GM18519 (cell line): ENCODE results near the gene CAMTA1.

Experiments used
- ATAC-seq: cut with Tn5 transposase; IDR thresholded peaks from one replicate; pipeline ENCODE4 v1.9.1; 2021; ENCODE audit warnings: mild to moderate bottlenecking, moderate library complexity; ENCODE audit not compliant: unreplicated experiment, low FRiP score

The CAMTA1 gene

DNA sequence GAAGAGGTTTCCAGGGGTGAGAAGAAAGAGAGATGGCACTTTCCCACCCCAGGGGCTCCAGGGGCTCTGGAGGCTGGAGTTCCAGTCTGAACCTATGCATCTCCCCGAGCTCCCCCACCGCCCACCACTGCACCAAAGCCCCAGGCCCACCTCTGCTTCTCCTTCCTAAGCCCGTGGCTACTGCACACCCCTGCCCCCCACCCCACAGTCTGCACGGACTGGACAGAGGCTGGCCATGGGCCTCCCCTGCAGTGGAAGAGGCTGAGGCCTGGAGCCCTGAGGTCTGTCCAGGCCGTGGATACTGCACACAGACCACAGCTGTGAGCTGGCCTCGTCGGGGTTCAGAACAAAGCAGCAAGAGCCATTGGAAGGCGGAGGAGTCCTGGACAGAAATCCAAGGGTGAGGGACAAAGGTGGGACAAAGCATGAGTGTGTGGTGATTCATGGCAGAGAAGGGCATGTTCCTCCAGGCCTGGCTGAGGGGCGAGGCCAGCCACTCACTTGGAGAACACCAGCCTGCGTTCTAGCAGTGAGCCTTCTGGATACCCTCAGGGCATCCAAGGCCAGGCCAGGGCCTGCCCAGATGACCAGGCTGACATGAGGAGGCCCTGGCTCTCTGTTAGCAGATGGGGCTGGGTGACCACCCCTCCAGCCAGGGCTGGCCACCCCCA, 741.1 kb downstream of the CAMTA1 start:
- no peak for ATAC-seq

DNA sequence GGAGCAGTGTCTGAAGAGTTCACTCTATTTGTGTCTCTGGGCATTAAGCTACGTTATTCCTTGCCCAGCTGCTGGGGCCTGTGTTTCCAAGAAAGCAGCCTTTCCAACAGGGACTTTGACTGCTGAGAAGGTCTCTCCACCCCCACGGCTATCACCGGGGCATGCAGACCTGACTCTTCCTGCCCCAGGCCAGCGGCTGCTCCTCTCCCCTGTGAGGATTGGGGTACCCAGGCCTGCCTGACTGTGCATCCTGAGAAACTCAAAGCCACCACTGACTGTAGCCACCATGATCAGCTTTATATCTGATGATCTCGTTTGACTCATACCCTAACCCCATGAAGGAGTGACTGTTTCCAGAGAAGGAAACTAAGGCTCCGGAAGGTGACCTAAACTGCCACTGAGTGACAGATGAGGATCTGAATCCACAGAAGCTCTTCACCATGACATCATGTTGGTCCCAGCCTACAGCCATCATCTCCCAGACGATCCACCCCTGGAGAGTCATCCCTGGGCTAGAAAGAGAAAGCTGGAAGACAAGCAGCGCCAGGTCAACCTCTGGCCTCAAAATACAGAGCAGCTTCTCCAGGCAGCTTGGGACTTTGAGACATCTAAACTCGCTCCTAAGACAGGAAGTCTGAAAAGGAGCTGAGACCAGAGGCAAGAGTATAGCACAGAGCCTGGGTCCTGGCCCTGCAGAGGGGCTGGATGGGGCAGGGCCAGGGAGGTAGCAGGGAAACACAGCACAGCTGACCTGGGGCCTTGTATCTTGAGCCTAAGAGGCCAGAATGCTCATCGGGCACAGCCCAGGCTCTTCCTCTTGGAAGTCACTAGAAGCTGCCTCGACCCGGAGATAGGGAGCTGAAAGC, 741.8 kb downstream of the CAMTA1 start:
- no peak for ATAC-seq

DNA sequence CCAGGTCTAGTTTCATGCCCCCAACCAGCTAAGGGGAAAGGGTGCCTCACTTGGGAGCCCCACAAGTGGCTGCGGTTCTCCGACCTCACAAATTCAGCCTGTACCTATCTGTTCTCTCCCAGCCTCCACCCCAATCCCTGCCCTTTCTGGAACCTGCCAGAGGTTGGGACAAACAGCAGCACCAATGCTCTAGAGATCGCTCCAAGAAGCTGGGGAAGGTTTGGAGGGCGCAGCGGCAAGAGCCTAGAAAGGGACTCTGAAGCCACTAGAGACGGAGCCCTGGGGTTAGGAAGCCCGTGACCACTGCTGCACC, 742.4 kb downstream of the CAMTA1 start:
- ATAC-seq = no peak

DNA sequence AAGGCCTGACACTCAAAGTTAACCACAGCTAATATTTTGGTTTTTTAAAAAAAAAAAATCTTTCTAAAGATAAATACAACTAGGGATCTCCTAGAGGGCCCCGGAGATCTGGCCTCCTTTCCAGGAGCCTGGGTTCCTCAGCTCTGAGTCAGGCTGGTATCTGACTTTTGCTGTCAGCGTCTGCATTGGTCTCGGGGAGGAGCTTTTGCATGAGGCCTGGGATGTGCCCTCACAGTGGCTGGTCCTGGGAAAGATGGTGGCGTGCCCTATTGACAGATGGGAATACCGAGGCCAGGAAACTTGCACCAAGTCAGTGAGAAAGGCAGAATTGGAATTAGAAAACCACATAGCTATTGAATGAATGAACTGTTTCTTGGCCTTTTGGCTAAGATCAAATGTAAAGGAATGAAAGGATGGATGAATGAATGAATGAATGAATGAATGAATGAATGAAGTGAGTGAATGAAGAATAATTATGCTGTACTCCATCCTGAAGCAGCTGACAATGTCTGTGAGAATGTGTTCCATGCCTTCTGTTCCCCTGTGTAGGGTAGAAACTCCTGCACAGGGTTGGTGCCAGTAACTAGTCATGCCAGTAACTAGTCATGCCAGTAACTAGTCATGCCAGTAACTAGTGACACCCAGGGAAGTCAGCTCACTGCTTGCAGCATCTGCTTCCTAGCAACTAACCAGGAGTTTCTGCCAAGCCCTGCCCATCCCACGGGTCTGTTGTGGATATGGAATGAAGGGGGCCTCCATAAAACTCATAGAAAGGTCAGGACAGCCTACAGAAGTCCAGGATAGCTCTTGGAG, 743.3 kb downstream of the CAMTA1 start:
- no peak for ATAC-seq

DNA sequence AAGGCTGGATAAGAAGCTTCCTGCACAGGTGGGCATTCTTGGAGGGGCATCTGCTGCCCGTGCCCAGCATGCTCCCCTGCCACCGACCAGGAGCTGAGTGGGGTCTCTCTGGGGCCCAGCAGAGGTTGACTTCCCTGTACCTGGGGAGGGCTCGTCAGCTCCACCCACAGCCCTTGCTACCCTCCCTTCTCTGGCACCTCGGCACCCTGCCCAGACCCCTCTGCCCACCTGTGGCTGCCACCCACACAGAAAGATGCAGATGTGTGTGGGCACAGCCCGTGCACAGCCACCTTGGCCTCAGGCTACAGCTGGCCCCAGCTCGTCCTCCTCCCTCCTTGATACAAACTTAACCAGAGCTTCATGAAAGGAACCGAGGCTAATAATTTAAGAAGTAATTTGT, 744.7 kb downstream of the CAMTA1 start:
- ATAC-seq = no peak

DNA sequence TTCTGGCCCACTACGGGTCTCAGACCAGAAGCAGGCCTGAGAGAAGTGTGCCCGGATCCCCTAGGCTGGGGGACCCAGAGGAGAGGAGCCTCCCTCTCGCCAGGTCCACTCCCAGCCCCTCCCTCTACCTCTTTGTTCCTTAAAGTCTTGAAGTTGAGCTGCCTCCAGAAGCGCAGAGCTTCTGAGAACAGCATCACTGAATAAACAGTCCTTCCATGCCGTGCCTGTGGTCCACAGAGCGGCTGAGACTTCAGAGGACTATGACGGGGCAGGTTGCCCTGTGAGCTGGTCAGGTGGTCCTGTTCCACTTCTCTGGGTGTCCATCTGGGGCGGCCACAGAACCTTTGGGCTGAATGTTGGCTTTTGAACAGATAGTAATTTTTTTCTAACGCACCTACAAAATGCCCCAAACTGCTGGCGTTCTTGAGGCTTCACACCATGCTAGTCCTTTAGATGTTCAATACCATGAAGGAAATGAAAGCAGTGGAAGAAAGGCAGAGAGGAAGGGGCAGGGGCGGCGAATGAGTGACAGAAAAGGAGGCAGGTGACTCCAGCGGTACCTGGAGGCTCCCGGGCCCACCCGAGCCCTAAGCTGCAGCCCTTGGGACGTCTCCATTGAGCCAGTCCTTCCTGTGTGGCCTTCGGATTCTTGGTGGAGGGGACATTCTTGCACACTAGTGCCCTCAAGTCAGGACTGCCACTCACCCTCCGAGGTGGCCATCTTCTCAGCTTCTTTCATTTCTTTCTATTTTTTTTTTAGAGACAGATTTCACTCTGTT, 746.5 kb downstream of the CAMTA1 start:
- ATAC-seq = no peak

DNA sequence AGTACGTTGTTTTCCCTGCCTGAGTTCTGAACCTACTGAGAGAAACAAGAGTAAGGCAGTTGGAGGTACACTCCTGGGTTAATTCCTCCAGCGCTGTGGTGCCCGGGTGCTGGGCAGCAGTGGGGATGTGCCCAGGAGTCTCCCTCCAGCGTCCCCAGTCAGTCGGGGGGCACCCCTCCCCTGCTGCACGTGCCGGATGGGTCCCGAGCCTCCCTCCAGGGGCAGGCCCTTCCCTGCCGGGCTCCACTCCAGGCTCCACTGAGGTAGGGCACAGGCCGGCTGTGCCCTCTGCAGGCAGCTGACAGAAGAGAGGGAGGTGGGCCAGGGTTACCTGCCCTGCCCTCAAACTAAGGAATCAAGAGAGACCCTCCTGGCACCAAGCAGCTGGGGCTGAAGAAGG, 747.8 kb downstream of the CAMTA1 start:
- ATAC-seq = no peak

DNA sequence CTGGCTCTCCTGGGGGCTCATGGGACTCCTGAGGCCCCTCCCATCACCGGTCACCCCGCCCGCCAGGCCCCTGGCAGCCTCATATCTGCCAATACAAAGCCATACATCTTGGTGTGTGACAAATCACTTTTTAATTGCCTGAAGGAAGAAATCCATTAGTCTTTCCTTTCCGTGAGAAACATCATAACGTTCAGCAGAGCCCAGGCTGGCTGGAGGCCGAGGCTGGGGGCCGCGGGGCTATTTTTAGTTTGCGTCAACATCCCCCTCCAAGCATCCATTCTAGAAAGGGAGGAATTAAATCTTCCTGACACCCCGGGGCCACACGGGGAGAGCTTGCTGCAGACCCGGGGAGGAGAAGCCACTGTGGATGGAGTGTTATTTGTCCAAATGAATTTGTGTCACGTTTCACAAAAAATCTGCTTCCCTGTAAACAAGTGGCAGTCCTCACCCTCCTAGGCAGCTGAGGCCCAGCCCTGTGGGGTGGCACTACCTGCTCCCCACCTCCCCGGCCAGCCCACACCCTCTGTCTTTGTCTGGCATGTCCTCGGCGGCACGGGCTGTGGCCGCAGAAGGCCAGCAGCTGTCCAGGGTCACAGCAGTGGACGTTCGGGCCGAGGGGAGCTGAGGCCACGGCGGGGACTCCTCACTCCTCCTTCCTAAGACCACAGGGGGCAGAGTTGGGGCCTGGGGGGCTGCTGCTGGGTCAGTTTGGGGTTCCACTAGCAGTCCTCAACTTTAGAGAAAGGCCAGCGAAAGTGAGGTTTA, 749.0 kb downstream of the CAMTA1 start:
- ATAC-seq = no peak

DNA sequence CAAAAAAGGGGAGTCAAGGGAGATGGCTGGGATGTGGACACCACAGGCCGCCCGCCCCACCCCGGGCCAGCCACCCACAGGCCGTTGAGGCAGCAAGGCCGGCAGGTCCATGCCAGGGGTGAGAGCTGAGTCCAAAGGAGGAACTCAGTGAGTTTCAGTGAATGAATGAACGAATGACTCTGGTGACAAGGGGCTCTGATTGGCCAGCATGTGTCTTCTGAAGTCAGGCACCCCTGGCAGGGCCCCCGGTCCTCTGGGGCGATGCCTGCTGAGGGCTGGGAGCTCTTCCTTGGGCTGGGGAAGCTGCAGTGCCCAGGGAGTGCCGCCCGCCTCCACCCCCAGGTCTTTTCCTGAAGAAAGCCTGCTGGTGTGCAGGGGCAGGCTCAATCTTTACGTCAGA, 749.8 kb downstream of the CAMTA1 start:
- no peak for ATAC-seq

DNA sequence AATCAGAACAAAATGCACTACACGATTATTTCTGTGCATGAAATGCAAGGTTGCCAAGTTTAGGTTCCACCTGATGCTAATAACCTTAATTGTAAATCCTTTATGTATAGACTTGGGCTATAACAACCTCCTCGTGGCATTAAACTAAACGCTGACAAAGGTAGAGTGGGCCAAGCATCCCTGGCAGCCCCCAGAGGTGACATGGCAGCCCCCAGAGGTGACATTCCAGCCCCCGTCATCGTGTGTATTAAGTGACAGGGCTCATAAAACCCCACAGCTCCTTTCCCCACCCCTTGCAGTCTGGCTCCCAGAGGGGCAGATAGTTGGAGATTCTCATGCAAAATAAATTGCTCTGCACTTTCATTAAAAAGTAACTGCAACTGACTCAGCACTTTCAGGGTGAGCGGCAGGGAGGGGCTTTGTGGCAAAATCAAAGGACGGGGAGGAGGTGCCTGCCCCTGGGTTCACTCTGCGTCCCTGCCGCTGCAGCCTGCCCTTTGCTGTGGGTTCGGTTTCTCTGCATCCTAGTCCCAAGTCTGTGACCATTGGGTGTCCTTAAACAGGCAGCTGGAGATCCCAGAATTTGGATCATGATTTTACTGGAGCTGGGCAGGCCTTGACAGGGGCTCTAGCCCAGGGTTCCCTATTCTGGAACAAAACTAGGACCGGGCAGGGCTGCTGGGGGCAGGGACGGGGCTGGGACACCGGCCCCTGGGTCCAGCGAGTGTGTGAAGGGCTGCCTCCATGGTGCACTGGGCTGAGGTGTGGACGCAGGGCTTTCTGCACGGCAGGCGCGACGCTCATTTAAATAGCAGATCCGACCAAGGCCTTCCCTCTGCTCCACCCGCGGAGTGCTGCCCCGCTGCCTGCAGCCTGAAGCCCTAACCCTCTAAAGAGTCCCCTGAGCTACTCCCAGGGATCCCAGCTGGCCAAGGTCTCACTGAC, 751.0 kb downstream of the CAMTA1 start:
- no peak for ATAC-seq

DNA sequence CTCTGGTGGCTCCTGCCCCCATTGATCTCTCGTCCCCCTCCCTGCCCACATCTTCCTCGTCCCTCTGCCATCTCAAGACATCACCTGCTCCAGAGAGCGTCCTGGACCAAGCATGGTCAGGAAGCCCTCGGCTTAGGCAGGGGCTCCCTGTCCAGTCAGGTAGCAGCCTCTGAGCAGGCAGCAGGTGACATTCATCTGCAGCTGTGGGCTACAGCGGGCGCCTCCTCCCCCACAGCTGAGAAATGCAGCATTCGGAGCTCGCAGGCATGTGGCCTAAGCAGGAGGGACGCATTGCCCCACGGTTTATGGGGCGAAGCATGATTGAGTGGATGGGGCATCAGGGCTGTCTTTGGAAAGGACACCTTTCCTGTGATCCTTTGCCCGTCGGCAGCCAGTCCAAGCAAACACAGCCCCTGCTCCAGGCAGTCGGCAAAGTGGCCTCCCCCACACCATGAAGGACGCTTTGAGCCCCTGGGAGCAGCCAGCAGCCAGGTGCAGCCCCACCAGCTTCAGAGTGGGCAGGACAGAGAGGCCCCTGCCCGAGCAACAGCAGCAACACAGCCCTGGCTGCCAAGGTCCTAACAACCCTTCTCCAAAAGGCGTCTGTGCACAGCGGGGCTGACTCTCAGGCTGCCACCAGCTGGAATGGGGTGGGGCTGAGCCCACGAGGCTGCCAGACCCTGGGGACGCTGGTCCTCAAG, 751.8 kb downstream of the CAMTA1 start:
- no peak for ATAC-seq

DNA sequence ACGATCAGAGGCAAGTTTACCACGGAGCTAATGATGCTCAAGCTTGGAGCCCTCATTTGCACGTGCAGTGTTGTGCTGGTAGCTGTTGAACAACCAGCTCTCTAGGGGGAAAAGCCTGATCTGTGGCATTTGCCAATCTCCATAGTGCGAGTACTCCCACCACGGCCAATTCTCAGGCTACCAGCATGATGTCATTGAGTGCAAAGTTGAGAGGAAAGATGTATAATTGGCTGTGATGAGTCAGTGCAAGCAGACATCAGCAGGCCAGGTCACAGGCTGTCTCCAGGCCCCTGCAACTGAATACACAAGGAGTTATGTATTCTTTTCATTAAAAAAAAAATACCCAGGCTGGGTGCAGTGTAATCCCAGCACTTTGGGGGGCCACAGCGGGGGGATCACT, 752.8 kb downstream of the CAMTA1 start:
- ATAC-seq = no peak

DNA sequence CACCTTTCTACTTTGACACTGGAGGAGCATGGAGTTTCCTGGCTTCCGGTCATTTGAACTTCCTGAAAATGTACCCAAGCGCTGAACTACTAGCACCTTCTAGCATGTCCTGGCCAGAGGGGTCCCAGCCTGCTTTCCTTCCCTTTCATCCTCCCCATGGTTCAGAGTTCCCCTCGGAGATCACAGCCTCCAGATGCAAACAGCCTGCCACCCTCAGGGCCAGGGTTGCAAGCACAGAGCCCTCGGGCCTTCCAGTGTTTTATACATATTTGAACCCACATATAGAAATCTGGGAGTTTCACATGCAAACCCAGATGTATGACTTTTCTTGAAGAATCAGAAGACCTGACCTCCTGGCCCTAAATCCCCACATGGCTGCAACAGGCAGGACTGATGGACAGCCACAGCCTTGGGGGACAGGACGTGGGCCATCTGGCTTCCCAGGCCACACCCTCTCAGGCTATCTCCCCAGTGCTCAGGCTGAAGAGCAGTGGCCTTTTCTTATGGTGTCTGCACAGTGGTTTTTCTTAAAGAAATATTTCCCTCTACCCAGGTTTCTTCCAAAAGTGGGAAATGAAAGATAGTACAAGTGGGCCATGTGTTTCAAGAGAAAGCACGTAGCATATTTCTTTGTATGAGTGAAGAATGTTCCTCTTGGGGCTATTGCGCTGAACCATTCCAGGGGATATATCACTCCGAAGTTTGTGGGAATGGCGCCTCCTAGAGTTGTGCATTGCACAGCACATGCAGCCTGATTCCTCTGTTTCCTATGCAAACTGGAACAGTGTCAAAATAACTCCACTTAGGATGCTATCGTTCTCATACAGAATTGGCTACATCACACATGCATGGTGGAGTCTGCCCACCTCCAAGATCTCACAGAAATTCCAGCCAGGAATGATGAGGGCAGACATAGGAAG, 753.9 kb downstream of the CAMTA1 start:
- no peak for ATAC-seq

DNA sequence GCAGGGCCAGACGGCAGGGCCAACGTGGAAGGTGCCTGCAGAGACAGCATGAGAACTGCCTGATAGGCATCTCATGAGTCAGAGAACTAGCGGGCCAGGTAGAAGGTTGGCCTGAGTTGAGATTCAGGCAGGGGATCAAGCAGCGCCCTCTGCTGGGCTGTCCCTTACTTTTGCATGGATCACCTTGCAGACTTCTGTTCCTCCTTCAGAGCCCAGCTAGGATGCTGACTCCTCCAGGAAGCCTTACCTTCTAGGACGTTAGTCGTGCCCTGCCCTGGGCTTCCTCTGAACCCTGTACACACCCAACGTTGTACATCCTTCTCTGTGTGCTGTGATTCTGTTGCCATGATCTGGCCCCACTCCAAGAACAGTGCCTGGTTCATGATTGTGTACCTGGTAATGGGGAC, 754.5 kb downstream of the CAMTA1 start:
- no peak for ATAC-seq

DNA sequence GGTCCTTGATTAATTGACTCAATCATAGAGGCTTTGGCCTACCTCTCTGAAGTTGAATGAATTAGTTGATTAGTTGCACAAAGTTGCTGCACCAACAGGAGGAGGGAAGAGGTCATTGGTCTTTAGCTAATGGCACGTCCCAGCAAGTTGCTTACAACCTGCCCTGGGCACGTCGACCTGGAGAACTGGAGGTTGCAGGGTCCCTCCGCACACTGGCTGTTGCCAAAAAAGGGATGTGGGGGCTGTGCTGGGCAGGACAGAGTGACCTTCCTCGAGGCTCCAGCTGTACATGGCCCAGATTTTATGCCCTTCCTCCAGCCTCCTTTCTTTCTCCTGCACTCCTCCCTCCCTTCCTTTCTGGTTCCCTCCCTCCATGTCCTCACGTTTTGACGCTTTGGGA, 755.6 kb downstream of the CAMTA1 start:
- ATAC-seq = no peak

DNA sequence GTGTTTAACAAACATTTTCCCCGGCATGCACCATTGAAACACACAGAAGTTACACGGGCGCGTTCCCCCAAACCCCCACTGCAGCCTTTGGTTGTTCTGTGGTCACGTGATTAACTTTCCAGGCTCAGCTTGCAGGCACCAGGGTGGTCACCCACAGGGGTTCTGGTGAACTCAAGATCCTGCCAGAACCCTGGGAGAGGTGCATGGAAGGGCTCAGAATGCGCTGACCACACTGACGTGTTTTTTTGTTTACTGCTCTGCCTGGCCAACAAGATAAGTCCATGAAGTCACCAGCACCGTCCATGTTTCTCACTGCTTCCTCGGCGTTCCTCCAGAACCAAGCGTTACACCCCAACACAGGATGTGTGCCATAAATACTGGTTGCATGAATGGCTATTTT, 756.4 kb downstream of the CAMTA1 start:
- no peak for ATAC-seq

DNA sequence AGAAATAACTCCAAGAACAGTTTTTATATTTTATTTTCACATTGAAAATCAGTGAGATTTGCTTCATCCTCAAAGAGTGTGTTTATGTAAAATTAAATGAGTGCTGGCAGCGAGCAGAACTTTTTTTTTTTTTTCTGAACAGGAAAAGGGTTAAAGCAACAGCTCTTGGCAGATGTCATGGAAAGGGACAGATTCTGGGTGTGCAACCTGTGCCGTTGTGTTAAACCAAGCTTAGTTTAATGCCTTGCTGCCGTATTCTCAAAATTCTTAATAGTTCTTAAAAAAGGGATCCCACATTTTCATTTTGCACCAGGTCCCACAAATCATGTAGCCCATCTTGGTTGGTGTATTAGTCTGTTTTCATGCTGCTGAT, 758.5 kb downstream of the CAMTA1 start:
- no peak for ATAC-seq
